Sigmoid colon (tissue), 7 donors: Measurements from ENCODE around the gene SMC1B. TPM values are rescaled to one million over a fixed set of nuclear protein-coding genes. Genes with fewer than 3 reads are reported as not detected.

ENCODE experiments used
- DNase-seq: peaks from one replicate; pipeline ENCODE4 v3.0.0-alpha.2; 2019
- H3K27ac ChIP-seq, 4 donors: fragments of 200-600 bp; sonication (generic); one replicate each; pipeline ENCODE4 v1.5.1; 2016 to 2019; ENCODE audit warnings: mild to moderate bottlenecking in 1 of 4
- H3K27me3 ChIP-seq, 3 donors: fragments of 200-600 bp; sonication (generic); one replicate each; pipeline ENCODE4 v1.5.1; 2019; ENCODE audit warnings: mild to moderate bottlenecking in 1 of 3
- H3K36me3 ChIP-seq, 4 donors: fragments of 200-600 bp; sonication (generic); one replicate each; pipeline ENCODE4 v1.5.1; 2016 to 2019
- H3K4me1 ChIP-seq, 4 donors: fragments of 200-600 bp; sonication (generic); one replicate each; pipeline ENCODE4 v1.5.1; 2017 to 2019
- H3K4me3 ChIP-seq, 4 donors: fragments of 200-600 bp; sonication (generic); one replicate each; pipeline ENCODE4 v1.5.1; 2017 to 2019; ENCODE audit warnings: mild to moderate bottlenecking in 2 of 4, moderate library complexity in 1 of 4
- H3K9me3 ChIP-seq, 4 donors: fragments of 200-600 bp in 3 of 4; sonication (generic) in 3 of 4; one replicate each; pipeline versions ENCODE4 v1.5.1 to v1.6.1; 2013 to 2019
- CTCF ChIP-seq, 4 experiments: fragments of 450-650 bp in 3 of 4; fragments of 200-600 bp in 1 of 4; IDR thresholded peaks; one replicate each; pipeline ENCODE4 v1.5.1; 2016 to 2019; ENCODE audit warnings: antibody characterized with exemption in 4 of 4, mild to moderate bottlenecking in 3 of 4, moderate library complexity in 2 of 4
- EP300 ChIP-seq, 4 donors: sonication (generic); formaldehyde crosslinking; IDR thresholded peaks; one replicate each; pipeline ENCODE4 v1.6.1; 2017; ENCODE audit warnings: antibody characterized with exemption in 4 of 4
- POLR2A ChIP-seq, 2 donors: fragments of 450-650 bp; IDR thresholded peaks; one replicate each; pipeline ENCODE4 v1.6.1; 2016; ENCODE audit warnings: antibody characterized with exemption in 2 of 2, mild to moderate bottlenecking in 2 of 2, moderate library complexity in 2 of 2
- POLR2AphosphoS5 ChIP-seq, 4 donors: sonication (generic); formaldehyde crosslinking; IDR thresholded peaks; one replicate each; pipeline ENCODE4 v1.6.1; 2017; ENCODE audit warnings: antibody characterized with exemption in 4 of 4
- WGBS, 2 donors: extraction: QIAGEN DNeasy Blood & Tissue Kit; methylation state at CpG; one replicate each; pipeline ENCODE4 v1.1.7; 2013; 5-methylcytosine and 5-hydroxymethylcytosine counted together
- intact Hi-C: fragments of 100-400 bp; cut with DNase I; formaldehyde crosslinking; loops from one replicate; pipeline ENCODE4 v1.15.1; 2023
- polyA plus RNA-seq, 3 donors: library from polyadenylated mRNA; stranded (reverse); fragments of 200-250 nt; gene quantifications; one replicate each; pipeline ENCODE4 v1.2.3, GENCODE V29; 2013
- total RNA-seq, 4 donors: library from RNA; depleted of rRNA; stranded (reverse); fragments of >200 nt; gene quantifications; one replicate each; pipeline ENCODE4 v1.1.0, GENCODE V29; 2016
- donor health status: healthy with polysubstance abuse.
- donor health status: Bipolar disorder and iron deficiency.
- donor health status: healthy.

SMC1B gene
- total and polyA plus RNA-seq, 7 donors = 0.07 TPM; not detected in 6

- Histone ChIP-seq H3K9me3 (no peaks in the 10 kb centered on the region), H3K4me3 (no peak overlapping the region), H3K27me3 (no peaks in the 10 kb centered on the region), H3K4me1 (peaks cover 0 to 10% (median 4%) of the 10 kb centered on the region in 4 donors), H3K36me3 (no peaks in the 10 kb centered on the region), H3K27ac (peak overlapping the region in 1 of 4 donors; percentile 20)
- no peak for DNase-seq
- TF ChIP-seq EP300 (IDR thresholded peaks at IDR 0.05) (no peak), POLR2A (IDR thresholded peaks at IDR 0.05) (no peak), POLR2AphosphoS5 (IDR thresholded peaks at IDR 0.05) (no peak), CTCF (IDR thresholded peaks at IDR 0.05) (no peak)
- intact Hi-C loops = loop anchor here (5.0 kb wide), 1 partner anchor 44 kb away; no protein-coding TSS in a partner anchor
- 83 to 93% methylated on average over 6 of the region's 6 CpGs for WGBS, 2 donors
Observed at GRCh38 chr22:45453764-45454163, 40.4 kb upstream of the SMC1B start.

- no peak for DNase-seq
- 61 to 74% methylated on average over 8 of the region's 8 CpGs for WGBS, 2 donors
- Histone ChIP-seq H3K4me1 (peaks cover 0 to 10% (median 6%) of the 10 kb centered on the region in 4 donors), H3K9me3 (no peaks in the 10 kb centered on the region), H3K27ac (peak overlapping the region; percentile 42 to 70 (median 62)), H3K4me3 (no peak overlapping the region), H3K36me3 (no peaks in the 10 kb centered on the region), H3K27me3 (no peaks in the 10 kb centered on the region)
- intact Hi-C loops = loop anchor here (5.0 kb wide), 1 partner anchor 45 kb away; no protein-coding TSS in a partner anchor
- TF ChIP-seq CTCF (IDR thresholded peaks at IDR 0.05) (no peak), POLR2AphosphoS5 (IDR thresholded peaks at IDR 0.05) (no peak), EP300 (IDR thresholded peaks at IDR 0.05) (no peak), POLR2A (IDR thresholded peaks at IDR 0.05) (no peak)
Observed at GRCh38 chr22:45452565-45453379, 39.4 kb upstream of the SMC1B start.

GRCh38 chr22:45451972-45452371, 38.6 kb upstream of the SMC1B start:
- Histone ChIP-seq H3K4me3 (no peak overlapping the region), H3K27me3 (no peaks in the 10 kb centered on the region), H3K36me3 (no peaks in the 10 kb centered on the region), H3K4me1 (peaks cover 0 to 10% (median 6%) of the 10 kb centered on the region in 4 donors), H3K27ac (peak overlapping the region; percentile 42 to 70 (median 62)), H3K9me3 (no peaks in the 10 kb centered on the region)
- intact Hi-C loops = loop anchor here (5.0 kb wide), 1 partner anchor 45 kb away; no protein-coding TSS in a partner anchor
- no peak for DNase-seq
- 83 to 86% methylated on average over 6 of the region's 6 CpGs for WGBS, 2 donors
- TF ChIP-seq EP300 (IDR thresholded peaks at IDR 0.05) (no peak), POLR2AphosphoS5 (IDR thresholded peaks at IDR 0.05) (no peak), CTCF (IDR thresholded peaks at IDR 0.05) (no peak), POLR2A (IDR thresholded peaks at IDR 0.05) (no peak)

GRCh38 chr22:45450921-45451651, 37.7 kb upstream of the SMC1B start:
- peaks cover 0 to 10% (median 6%) of the 10 kb centered on the region in 4 donors for H3K4me1 ChIP-seq

More at GRCh38 chr22:45450921-45451651, 37.7 kb upstream of the SMC1B start:
- WGBS, 2 donors = 70 to 73% methylated on average over 12 of the region's 12 CpGs
- TF ChIP-seq POLR2A (IDR thresholded peaks at IDR 0.05) (no peak), CTCF (IDR thresholded peaks at IDR 0.05) (no peak), POLR2AphosphoS5 (IDR thresholded peaks at IDR 0.05) (peak; percentile 59 to 69 (median 64))
- Histone ChIP-seq H3K36me3 (no peaks in the 10 kb centered on the region), H3K27me3 (no peaks in the 10 kb centered on the region), H3K27ac (peak overlapping the region; percentile 59 to 72 (median 68)), H3K4me3 (no peak overlapping the region), H3K9me3 (no peaks in the 10 kb centered on the region)
- DNase-seq = peak; percentile 83
- intact Hi-C loops = loop anchor here (5.0 kb wide), 1 partner anchor 46 kb away; no protein-coding TSS in a partner anchor
